SKM-1 (cell line): Measurements from ENCODE around the gene AMBRA1.
A peak's percentile ranks its signal among the peaks of the same experiment; 100 is the strongest.
"Not testable (repeated sequence)": the region's sequence is repeated elsewhere in the genome, so short reads cannot be mapped to it uniquely, and the experiment has no call there.

Source experiments
- DNase-seq: peaks from one replicate; lab custom pipeline; 2025; ENCODE audit not compliant: unreplicated experiment; lab: John Stamatoyannopoulos, UW

The AMBRA1 gene

DNA sequence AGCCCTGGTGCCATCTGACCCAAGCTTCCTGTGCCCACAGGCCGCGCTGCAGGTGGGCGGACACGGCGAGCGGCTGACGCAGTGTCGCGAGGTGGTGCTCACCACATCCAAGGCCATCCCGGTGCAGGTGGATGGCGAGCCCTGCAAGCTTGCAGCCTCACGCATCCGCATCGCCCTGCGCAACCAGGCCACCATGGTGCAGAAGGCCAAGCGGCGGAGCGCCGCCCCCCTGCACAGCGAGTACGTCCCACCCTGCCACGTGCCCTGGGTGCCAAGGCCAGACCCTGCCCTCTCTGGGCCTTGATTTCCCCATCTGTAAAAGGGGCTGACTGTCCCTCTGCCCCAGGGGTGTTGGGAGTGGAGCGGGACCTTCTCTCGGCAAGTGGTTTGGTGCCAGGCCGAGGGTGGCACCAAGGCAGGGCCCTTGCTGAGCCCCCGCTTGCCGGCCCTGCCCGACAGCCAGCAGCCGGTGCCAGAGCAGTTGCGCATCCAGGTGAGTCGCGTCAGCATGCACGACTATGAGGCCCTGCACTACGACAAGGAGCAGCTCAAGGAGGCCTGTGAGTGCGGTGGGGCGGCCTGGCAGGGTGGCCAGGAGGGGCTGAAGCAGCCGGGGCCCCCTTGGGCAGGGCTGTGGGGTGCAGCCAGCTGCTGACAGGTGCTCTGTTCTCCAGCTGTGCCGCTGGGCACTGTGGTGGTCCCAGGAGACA, 218.3 kb downstream of the AMBRA1 start:
- no peak for DNase-seq

DNA sequence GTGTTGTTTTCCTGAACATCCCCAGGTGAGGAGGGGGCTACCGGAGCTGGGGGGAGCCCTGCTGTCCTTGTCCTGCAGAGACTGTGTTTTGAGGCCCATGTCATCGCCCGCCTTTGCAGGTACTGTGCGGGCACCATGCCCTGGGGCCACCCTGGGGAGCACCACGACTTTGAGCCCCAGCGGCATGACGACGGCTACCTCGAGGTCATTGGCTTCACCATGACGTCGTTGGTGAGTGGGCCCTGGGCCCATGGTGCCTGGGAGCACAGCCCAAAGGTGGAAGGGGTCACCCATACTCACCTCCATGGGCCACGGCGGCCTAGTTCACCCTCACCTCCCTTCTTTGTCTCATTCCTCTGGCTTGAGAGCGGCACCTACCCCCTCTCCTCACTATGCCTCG, 219.0 kb downstream of the AMBRA1 start:
- DNase-seq: no peak

DNA sequence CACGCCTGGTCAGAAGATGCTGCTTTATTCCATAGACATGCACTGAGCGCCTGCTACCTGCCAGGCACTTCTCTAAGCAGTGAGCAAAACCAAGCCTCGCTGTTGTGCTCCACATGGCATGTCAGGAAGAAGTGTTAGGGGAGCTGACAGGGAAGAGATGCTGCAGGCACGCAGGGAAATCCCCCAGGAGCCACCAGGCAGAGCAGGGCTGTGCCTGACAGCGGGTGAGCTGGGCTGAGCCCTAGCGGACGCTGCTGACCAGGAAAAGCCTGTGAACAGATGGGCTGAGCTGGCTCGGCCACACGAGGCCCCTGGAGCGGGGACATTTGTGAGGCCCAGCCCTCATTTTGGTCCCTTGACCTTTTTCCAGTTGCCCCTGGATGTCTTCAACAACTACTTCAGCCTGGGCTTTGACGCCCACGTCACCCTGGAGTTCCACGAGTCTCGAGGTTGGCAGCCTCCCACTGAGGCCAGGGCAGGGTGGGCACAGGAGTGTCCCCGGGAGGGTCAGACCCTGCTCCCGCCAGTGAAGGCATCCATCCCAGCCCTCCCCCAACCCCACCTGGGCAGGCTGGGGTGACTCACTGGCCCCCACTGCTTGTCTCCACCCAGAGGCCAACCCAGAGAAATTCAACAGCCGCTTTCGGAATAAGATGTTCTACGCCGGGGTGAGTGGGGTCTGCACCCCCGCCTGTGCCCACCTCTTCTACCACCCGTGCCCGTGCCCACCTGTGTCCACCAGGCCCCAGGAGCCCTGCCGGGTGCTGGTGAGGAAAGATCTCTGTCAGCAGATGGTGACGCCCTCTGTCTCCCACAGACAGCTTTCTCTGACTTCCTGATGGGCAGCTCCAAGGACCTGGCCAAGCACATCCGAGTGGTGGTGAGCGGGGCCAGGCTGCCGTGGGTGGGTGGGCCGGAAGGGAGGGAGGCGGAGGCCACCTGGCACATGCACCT, 219.8 kb downstream of the AMBRA1 start:
- DNase-seq: no peak

DNA sequence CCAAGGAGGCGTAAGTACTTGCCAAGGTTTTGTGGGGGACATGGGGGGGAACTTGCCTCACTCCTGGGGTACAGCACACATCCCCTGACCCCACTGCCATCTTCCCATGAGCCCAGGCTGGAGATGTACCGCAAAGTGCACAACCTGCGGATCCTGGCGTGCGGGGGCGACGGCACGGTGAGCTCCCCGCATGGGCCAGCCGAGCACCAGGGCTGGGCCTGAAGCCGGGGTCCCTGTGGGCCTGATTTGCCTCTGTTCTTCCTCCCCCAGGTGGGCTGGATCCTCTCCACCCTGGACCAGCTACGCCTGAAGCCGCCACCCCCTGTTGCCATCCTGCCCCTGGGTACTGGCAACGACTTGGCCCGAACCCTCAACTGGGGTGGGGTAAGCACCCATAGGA, 221.3 kb downstream of the AMBRA1 start:
- not testable (repeated sequence) for DNase-seq

DNA sequence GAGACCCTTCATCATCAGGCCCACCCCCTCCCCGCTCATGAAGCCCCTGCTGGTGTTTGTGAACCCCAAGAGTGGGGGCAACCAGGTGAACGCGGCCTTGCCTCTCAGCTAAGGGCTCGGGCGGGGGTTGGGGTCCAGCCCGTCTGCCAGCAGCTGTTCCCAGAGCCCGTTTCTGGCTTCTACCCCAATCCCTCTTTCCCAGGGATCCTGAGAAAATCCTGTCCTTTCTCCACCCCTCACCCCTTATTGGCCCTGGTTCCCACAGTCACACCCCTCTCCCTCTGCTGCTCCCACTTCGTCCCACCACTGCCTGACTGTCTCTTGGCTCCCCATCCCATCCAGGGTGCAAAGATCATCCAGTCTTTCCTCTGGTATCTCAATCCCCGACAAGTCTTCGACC, 221.7 kb downstream of the AMBRA1 start:
- no peak for DNase-seq

DNA sequence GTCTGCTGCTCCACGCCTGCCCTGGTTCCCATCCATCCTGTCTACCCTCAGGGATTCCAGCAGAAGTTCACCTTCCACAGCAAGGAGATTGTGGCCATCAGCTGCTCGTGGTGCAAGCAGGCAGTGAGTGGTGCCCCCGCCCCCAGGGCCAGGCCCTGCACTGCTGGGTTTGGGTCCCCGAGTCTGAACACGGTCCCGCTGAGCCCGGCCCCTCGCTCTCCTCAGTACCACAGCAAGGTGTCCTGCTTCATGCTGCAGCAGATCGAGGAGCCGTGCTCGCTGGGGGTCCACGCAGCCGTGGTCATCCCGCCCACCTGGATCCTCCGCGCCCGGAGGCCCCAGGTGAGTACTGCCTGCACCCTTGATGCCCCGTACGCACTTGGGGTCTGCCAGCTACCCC, 222.6 kb downstream of the AMBRA1 start:
- not testable (repeated sequence) for DNase-seq

DNA sequence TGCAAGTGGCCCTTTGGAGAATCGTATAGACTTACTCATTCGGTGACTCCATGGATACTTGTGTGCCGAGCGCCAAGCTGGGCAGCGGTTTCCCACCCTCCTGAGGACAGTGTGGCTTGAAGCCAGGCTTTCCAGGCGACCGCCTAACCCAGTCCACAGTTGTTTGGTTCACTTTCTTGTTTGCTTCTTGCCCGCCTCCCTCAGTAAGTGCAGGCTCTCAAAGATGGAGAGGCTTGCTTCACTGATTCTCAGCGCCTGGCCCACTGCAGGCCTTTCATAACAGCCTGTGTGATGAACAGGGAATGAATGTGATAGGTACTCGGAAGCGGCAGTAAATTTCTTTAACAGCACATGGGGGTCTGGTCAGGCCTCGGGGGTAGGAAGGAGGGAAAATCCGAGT, 223.6 kb downstream of the AMBRA1 start:
- DNase-seq: no peak

DNA sequence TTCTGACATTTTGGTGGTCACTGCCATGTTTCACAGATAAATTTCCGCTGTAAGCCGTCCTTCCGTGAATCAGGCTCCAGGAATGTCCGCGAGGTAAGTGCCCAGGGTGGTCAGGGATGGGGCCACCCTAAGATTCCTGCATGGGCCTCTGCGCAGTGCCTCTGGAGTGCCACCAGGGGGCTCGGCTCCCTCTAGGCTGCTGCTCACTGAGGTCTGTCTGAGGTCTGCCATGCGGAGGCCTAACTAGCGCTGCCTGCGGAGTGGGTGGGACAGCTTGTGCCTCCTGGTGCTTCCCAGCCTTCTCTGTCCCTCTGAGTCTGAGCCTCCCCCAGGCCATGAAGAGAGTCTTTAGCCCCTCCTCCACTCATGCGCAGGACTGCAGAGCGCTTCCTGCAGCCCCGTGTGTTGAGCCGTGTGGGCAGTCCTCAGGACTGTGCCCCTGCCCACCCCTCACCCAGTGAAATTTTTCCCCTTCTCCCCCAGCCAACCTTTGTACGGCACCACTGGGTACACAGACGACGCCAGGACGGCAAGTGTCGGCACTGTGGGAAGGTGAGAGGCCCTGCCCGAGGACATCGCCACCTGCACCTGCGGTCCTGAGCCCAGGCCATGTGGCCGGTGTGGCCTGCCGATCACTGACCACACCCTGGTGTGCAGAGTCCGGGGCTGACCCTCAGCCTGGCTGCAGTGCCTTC, 224.2 kb downstream of the AMBRA1 start:
- DNase-seq: no peak

DNA sequence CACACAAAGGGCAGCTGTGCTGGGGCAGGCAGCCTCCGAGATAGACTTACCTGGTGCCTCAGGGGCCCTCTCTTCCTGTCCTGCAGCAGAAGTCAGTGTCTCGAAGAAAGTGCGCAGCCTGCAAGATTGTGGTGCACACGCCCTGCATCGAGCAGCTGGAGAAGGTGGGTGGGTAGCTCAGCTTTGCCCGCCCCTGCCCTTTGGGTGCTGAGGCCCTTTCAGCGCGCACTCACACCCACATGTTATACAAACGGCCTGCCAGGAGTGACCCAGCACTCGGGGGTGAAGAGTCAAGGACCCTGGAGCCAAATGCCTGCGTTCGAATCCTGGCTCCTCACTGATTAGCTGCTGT, 225.9 kb downstream of the AMBRA1 start:
- DNase-seq: no peak

DNA sequence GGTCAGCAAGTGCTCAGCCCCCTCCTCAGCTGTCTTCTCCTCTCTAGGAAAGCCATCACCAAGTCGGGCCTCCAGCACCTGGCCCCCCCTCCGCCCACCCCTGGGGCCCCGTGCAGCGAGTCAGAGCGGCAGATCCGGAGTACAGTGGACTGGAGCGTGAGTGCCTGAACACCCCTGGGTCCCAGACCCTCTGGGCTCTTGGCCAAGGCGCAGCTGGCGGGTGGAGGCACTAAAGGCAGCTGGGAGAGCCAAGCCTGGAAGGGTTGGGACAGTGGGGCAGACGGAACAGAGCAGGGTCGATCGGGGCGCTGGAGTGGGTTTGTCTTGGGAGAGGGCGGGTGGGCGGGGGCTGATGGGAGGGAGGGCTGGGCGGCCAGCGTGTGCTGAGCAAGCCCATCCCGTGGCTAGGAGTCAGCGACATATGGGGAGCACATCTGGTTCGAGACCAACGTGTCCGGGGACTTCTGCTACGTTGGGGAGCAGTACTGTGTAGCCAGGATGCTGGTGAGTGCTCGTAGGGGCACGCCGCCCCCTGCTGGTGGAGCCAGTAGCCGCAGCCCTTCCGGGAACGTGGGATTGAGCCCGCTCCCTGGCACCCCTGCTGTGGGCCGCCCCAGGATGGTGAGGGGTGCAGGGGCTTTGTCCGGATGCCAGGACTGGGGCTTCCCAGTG, 226.4 kb downstream of the AMBRA1 start:
- no peak for DNase-seq

DNA sequence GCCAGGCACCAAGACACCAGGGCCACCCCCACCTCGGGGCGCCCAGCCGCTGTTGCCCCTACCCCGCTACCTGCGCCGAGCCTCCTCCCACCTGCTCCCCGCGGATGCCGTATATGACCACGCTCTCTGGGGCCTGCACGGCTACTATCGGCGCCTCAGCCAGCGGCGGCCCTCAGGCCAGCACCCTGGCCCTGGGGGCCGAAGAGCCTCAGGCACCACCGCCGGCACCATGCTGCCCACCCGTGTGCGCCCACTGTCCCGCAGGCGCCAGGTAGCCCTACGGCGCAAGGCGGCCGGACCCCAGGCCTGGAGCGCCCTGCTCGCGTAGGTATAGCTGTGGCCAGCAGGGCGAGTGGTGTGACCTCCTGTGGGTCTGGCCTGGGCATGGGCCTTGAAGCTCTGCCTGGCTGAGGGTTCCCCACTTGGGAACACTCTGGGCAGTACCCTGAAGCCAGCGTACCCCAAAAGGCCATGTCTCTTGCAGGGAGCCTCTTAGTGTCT, 227.1 kb downstream of the AMBRA1 start:
- no peak for DNase-seq

DNA sequence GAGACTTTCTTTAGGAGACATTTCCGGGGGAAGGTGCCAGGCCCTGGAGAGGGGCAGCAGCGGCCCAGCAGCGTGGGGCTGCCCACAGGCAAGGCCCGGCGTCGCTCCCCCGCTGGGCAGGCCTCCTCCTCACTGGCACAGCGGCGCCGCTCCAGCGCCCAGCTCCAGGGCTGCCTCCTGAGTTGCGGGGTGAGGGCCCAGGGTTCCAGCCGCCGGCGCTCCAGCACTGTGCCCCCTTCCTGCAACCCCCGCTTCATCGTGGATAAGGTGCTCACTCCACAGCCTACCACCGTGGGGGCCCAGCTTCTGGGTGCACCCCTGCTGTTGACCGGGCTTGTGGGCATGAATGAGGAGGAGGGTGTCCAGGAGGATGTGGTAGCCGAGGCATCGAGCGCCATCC, 227.6 kb downstream of the AMBRA1 start:
- no peak for DNase-seq

DNA sequence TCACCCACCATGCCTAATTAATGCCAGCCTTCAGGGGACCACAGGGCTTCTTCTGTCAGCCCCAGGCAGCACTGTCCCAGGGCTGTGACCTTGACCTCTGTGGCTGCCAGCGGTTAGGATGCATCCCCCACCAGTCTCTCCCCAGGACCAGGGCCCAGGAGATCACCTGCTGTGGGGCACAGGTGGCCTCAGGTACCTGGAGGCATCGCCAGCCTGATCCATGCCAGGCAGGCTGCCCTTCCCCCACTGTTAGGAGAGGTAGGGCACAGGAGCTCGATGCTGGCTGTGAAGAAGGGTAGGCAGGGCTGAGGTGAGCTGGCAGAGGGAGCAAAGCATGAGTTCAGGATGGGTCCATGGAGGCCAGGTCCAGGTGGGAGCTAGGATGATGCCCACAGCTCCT, 229.0 kb downstream of the AMBRA1 start:
- no peak for DNase-seq

DNA sequence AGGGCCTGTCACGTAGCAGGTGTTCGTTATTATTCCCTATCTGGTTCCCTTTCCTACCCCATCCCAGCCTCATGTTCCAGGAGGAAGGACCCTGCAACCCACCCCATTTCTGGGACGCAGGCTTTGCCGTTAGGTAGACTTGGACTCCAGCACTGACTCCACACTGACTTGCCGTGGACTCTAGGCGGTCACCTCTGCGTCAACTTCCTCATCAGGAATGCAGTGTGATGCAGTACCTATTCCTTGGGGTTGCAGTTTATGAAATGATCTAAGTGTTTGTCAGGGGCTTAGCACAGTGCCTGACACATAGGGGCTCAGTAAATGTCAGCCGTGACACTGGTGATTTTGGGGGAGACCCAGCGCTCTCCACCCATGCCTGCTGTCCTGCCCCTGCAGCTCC, 229.8 kb downstream of the AMBRA1 start:
- no peak for DNase-seq

DNA sequence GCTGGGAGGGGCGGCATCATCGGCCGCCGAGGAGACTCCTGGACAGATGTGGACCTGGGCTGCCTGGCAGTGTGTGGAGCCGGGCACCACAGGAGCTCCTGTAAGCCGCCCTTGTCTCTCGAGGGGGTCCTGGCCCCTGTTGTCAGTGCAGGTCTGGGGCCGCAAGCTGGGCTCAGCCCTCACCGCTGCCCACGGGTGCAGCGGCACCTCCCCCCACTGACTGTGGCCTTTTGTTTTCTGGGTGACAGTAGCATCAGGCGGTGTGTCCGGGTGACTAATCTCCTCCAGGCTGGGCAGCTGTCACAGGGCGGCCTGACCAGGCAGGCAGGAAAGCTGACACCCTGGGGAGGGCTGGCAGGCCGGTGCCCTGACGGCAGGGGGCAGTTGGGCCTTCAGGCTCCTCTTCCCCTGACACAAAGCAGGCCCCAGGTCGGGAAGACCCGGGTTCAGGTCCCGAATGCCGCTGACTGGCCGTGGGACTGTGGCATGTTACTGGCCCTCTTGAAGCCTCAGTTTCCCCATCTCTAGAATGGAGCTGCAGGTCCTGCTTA, 230.3 kb downstream of the AMBRA1 start:
- DNase-seq: no peak

DNA sequence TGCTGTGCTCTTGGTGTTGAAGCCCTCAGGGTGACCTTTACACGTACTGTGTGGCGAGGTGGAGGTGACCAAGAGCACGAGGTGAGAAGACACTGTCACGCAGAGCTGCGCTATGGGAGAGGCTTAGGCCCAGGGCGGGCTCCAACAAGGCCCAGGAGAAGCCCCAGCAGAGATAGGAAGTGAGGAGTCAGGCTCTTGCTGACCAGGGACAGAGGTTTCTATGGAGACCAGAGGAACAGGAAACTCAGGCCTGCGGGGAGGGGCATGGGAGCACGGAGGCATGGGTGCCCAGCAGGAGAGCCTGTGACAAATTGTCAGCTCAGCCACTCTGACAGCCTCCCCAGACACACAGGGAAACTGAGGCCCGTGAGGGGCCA, 230.8 kb downstream of the AMBRA1 start:
- DNase-seq: no peak

DNA sequence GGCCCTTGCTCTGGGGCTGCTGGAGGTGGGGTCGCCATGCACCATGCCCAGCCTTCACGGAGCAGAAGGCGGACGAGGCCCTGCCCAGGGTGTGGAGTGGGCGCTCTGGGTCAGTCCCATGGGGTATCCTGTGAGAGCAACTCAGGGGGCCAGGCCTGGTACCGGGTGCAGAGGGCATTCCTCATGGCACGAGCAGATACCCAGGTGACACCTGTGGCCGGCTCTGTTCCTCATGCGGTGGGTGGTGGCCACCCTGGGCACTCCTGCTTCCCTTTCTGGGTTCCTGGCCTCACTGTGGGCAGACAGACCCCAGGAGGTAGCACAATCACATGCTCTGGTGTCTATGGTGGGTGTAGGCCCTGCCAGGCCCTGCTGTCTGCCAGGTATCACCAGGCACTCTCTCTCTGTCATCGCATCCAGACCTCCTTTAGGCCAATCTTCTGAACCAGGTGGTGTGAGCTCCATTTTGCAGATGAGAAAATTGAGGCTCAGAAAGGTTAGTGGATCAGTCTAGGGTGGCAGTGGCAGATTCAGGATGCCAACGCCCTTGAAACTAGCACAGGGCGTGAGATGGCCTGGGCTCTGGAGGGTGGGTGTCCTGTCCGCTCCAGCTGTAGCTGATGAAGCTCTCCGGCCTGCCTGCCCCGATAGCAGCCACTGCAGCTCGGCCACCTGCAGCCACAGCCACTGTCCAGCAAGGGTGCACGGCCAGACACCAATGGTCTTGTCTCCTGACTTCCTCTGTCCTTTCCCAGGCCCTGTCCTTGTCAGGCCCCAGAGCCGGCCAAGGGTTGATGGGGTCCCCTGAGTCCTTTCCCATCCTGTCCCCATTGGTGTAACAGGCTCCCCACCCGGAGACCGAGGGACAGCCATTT, 231.4 kb downstream of the AMBRA1 start:
- no peak for DNase-seq

DNA sequence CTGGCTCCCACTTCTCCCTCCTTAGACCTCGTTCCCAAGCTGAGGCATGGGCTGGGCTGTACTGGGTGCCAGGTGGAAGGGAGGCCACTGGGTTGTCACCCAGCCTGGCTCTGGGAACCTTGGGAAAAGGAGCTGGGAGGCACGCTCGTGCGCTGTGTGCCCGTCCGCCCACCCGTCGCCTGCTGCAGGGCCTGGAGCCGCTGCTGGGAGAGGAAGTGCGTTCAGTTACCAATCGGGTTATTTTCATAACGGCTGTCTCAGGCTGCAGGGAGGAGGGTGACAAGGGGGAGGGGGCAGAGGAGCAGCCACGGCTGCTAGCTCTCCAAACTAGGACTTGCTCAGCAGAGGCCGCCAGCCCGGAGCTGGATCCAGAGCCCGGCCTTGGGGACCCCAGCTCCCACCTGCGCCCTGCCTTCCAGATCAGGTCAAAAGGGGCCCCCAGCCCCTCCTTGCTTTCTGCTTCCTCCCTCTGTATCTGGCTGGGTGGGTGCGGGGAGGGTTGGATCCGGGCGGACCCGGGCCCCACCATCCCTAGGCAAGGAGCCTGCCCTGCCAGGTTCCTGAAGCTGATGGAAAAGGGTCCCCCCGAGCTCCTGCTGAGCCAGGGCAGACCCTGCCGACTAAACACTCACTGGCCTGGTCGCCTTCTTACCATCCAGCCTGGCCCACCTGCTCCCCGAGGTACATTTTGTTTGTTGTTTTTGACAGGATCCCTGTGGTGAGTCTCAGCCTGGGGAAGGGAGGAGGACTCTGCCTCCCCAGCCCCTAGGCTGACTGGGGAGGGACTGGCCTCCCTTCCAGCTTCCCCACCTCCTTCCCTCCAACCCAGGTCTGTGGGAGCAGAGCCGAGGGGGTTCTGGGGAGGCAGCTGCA, 232.3 kb downstream of the AMBRA1 start:
- DNase-seq: peak; percentile 76

DNA sequence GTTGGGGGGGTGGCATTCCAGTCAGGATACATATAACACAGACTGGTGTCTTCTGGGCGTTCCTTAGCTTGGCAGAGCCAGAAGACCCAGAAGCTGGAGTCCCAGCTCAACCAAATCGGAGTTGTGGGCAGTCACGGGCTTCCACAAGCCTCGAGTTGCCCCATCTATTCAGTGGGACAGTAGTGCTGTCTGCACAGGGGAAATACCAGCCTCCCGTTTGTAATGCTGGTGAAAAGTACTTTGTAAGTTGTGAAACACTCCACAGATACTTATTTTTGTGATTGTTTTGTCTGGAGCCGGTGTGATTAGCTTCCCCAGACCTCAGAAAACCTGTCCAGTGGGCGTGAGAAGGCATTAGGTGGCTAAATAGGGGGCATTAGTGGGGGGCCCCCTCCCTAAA, 232.9 kb downstream of the AMBRA1 start:
- no peak for DNase-seq
